NCI-H187 (cell line): ENCODE results near the gene ROM1.
A peak's percentile ranks its signal among the peaks of the same experiment; 100 is the strongest.
"Not testable (repeated sequence)": the region's sequence is repeated elsewhere in the genome, so short reads cannot be mapped to it uniquely, and the experiment has no call there.

Experiments
- DNase-seq, 2 experiments: peaks; one replicate each; lab custom pipeline; 2025; lab: John Stamatoyannopoulos, UW

ROM1 gene

GRCh38 chr11:62610403-62610802 lies 2.7 kb upstream of the ROM1 start:
- no peak for DNase-seq

- DNase-seq: no peak
Measured at GRCh38 chr11:62610814-62611704, 2.0 kb upstream of the ROM1 start.

GRCh38 chr11:62611705-62612365 lies 1.2 kb upstream of the ROM1 start:
- no peak for DNase-seq

- DNase-seq: no peak
Measured at GRCh38 chr11:62613291-62613778, 278 bp downstream of the ROM1 start.

GRCh38 chr11:62614275-62614674 lies 1.2 kb downstream of the ROM1 start:
- DNase-seq: no peak

GRCh38 chr11:62615521-62615920 lies 2.5 kb downstream of the ROM1 start:
- DNase-seq: no peak

GRCh38 chr11:62616957-62617356 lies 3.9 kb downstream of the ROM1 start:
- DNase-seq: not testable (repeated sequence)

GRCh38 chr11:62621027-62621566 lies 8.0 kb downstream of the ROM1 start:
- no peak for DNase-seq

- DNase-seq: peak; percentile 94 to 95
Measured at GRCh38 chr11:62621567-62622470, 8.8 kb downstream of the ROM1 start, which contains the start of gene B3GAT3. Gene B3GAT3 (minus strand): TSS chr11:62621986. CDS start chr11:62621947, 39 bp downstream.

- DNase-seq: no peak
Measured at GRCh38 chr11:62622476-62623089, 9.5 kb downstream of the ROM1 start.

- DNase-seq: no peak
Measured at GRCh38 chr11:62627713-62628112, 14.7 kb downstream of the ROM1 start.

- no peak for DNase-seq
Measured at GRCh38 chr11:62632492-62632891, 19.4 kb downstream of the ROM1 start.

GRCh38 chr11:62644220-62644619 lies 31.2 kb downstream of the ROM1 start:
- no peak for DNase-seq

GRCh38 chr11:62645671-62645945 lies 32.6 kb downstream of the ROM1 start:
- no peak for DNase-seq

GRCh38 chr11:62645946-62646824 lies 33.1 kb downstream of the ROM1 start, which contains the start of gene GANAB:
Gene GANAB (minus strand): TSS chr11:62646613. CDS start chr11:62646599, 14 bp downstream.
- DNase-seq: peak; percentile 94 to 97

GRCh38 chr11:62646825-62647608 lies 34.0 kb downstream of the ROM1 start:
- DNase-seq: no peak

GRCh38 chr11:62647609-62648005 lies 34.5 kb downstream of the ROM1 start:
- no peak for DNase-seq

- DNase-seq: no peak
Measured at GRCh38 chr11:62648185-62648966, 35.3 kb downstream of the ROM1 start.

GRCh38 chr11:62648967-62649364 lies 35.9 kb downstream of the ROM1 start:
- DNase-seq: no peak
